IMR-90 (cell line): ENCODE measurements around the gene C11orf71. TPM values are rescaled to one million over a fixed set of nuclear protein-coding genes. Genes with fewer than 3 reads are reported as not detected.

Experiments used
- ATAC-seq: fragments of 200-7000 bp; cut with Tn5 transposase; 2 replicates; pipeline ENCODE4 v1.9.1; 2020; ENCODE audit warnings: low read depth, mild to moderate bottlenecking, moderate library complexity
- BruUV-seq: library from RNA; stranded (reverse); fragments of 400-500 nt; replicated peaks from 2 replicates; lab custom pipeline; 2021; lab: Mats Ljungman, UMichigan
- CTCF ChIA-PET: fragments of 300-600 bp; formaldehyde crosslinking; extraction: SDS; loops from one replicate; lab custom pipeline; 2021; ENCODE audit warnings: antibody characterized with exemption; lab: Yijun Ruan, JAX
- POLR2A ChIA-PET: fragments of 300-600 bp; sonication (Branson Sonifier 250); formaldehyde crosslinking; loops from one replicate; lab custom pipeline; 2022; ENCODE audit warnings: antibody characterized with exemption; ENCODE audit not compliant: unreplicated experiment; lab: Charles Lee
- DNase-seq: peaks from one replicate; pipeline ENCODE4 v3.0.0; 2013
- H2AFZ ChIP-seq: replicated peaks from 2 replicates; pipeline ENCODE3; 2013; ENCODE audit warnings: low read length, mild to moderate bottlenecking; ENCODE audit not compliant: poor library complexity
- H2AK5ac ChIP-seq: 2 replicates; pipeline ENCODE4 v1.6.1; 2013; ENCODE audit warnings: low read depth, low read length, inconsistent platforms
- H2AK9ac ChIP-seq: replicated peaks from 2 replicates; pipeline ENCODE3; 2013; ENCODE audit warnings: mild to moderate bottlenecking, low read depth, low read length, moderate library complexity; ENCODE audit not compliant: poor library complexity
- H2BK120ac ChIP-seq: 2 replicates; pipeline ENCODE4 v1.6.1; 2013; ENCODE audit warnings: low read depth, low read length, inconsistent platforms
- H2BK15ac ChIP-seq: 3 replicates; pipeline ENCODE4 v1.6.1; 2013; ENCODE audit warnings: low read depth, low read length, inconsistent platforms
- H2BK20ac ChIP-seq: 2 replicates; pipeline ENCODE4 v1.6.1; 2013; ENCODE audit warnings: low read depth, mild to moderate bottlenecking, inconsistent platforms, low read length, moderate library complexity
- H2BK5ac ChIP-seq: 2 replicates; pipeline ENCODE4 v1.6.1; 2013; ENCODE audit warnings: mild to moderate bottlenecking, low read depth, low read length, inconsistent platforms; ENCODE audit not compliant: poor library complexity, severe bottlenecking
- H3K14ac ChIP-seq: replicated peaks from 2 replicates; pipeline ENCODE4 v1.6.1; 2013; ENCODE audit warnings: low read depth, low read length, inconsistent platforms
- H3K18ac ChIP-seq: 2 replicates; pipeline ENCODE4 v1.6.1; 2013; ENCODE audit warnings: low read depth, low read length, control low read depth
- H3K23ac ChIP-seq: 2 replicates; pipeline ENCODE4 v1.6.1; 2013; ENCODE audit warnings: low read depth, low read length, inconsistent platforms
- H3K27ac ChIP-seq: 2 replicates; pipeline ENCODE4 v1.5.1; 2013; ENCODE audit warnings: mild to moderate bottlenecking, control low read depth, low read length; ENCODE audit not compliant: insufficient read depth
- H3K27me3 ChIP-seq: 2 replicates; pipeline ENCODE4 v1.6.1; 2013; ENCODE audit warnings: low read length; ENCODE audit not compliant: control insufficient read depth, insufficient read depth
- H3K36me3 ChIP-seq: 2 replicates; pipeline ENCODE4 v1.6.1; 2013; ENCODE audit warnings: low read length, mixed read lengths; ENCODE audit not compliant: control insufficient read depth, insufficient read depth
- H3K4ac ChIP-seq: 2 replicates; pipeline ENCODE4 v1.6.1; 2013; ENCODE audit warnings: low read depth, low read length, inconsistent platforms
- H3K4me1 ChIP-seq: 2 replicates; pipeline ENCODE4 v1.6.1; 2013; ENCODE audit warnings: low read length, mixed read lengths; ENCODE audit not compliant: control insufficient read depth, insufficient read depth
- H3K4me2 ChIP-seq: 2 replicates; pipeline ENCODE4 v1.6.1; 2013; ENCODE audit warnings: low read depth, mild to moderate bottlenecking, control low read depth, low read length, moderate library complexity
- H3K4me3 ChIP-seq: 2 replicates; pipeline ENCODE4 v1.5.1; 2013; ENCODE audit warnings: low read depth, mild to moderate bottlenecking, control low read depth, low read length, moderate library complexity; ENCODE audit not compliant: insufficient read depth
- H3K56ac ChIP-seq: 2 replicates; pipeline ENCODE4 v1.6.1; 2013; ENCODE audit warnings: low read length, inconsistent platforms; ENCODE audit not compliant: insufficient read depth; ENCODE audit errors: extremely low read depth
- H3K79me1 ChIP-seq, 2 experiments: 2 replicates each; pipeline ENCODE4 v1.6.1; 2013; ENCODE audit warnings: low read length in 2 of 2, inconsistent platforms in 1 of 2, low read depth in 1 of 2
- H3K9ac ChIP-seq: 2 replicates; pipeline ENCODE4 v1.6.1; 2013; ENCODE audit warnings: low read depth, low read length, control low read depth
- H3K9me1 ChIP-seq: 2 replicates; pipeline ENCODE4 v1.6.1; 2013; ENCODE audit warnings: low read length, inconsistent platforms; ENCODE audit not compliant: insufficient read depth
- H3K9me3 ChIP-seq: 2 replicates; pipeline ENCODE4 v1.6.1; 2013; ENCODE audit warnings: low read length; ENCODE audit not compliant: control insufficient read depth, insufficient read depth
- H4K20me1 ChIP-seq: 2 replicates; pipeline ENCODE4 v1.6.1; 2013; ENCODE audit warnings: low read length, inconsistent platforms; ENCODE audit not compliant: insufficient read depth
- H4K5ac ChIP-seq: 2 replicates; pipeline ENCODE4 v1.6.1; 2013; ENCODE audit warnings: mild to moderate bottlenecking, low read depth, low read length, control low read depth
- H4K8ac ChIP-seq, 2 experiments: 2 replicates each; pipeline ENCODE4 v1.6.1; 2013; ENCODE audit warnings: low read depth in 2 of 2, low read length in 2 of 2, control low read depth in 1 of 2, inconsistent platforms in 1 of 2
- H4K91ac ChIP-seq: 2 replicates; pipeline ENCODE4 v1.6.1; 2013; ENCODE audit warnings: low read depth, low read length, inconsistent platforms; ENCODE audit not compliant: insufficient read depth
- BHLHE40 ChIP-seq: fragments of 150-350 bp; IDR thresholded peaks from 2 replicates; pipeline ENCODE4 v1.6.1; 2016; ENCODE audit warnings: mild to moderate bottlenecking, low read depth, low read length
- FOS ChIP-seq: fragments of 150-350 bp; IDR thresholded peaks from 2 replicates; pipeline ENCODE4 v1.6.1; 2016; ENCODE audit warnings: low read depth, low read length
- NFE2L2 ChIP-seq: fragments of 150-350 bp; IDR thresholded peaks from 2 replicates; pipeline ENCODE4 v1.6.1; 2016; ENCODE audit warnings: low read depth, mild to moderate bottlenecking, low read length
- SMC3 ChIP-seq: fragments of 150-350 bp; IDR thresholded peaks from 2 replicates; pipeline ENCODE4 v1.6.1; 2016; ENCODE audit warnings: low read depth, mild to moderate bottlenecking, antibody characterized with exemption, low read length, moderate library complexity
- WGBS, 2 experiments: methylation state at CpG; one replicate each; pipeline versions ENCODE4 v1.1.5 to v1.1.7; 2013; ENCODE audit warnings: missing lambda C conversion rate in 2 of 2; ENCODE audit not compliant: insufficient read length in 1 of 2; ENCODE audit errors: extremely low coverage in 2 of 2; 5-methylcytosine and 5-hydroxymethylcytosine counted together
- dilution Hi-C: fragments of 300-500 bp; cut with HindIII; formaldehyde crosslinking; loops from one replicate; pipeline ENCODE4 v1.14.3; 2018; ENCODE audit warnings: low sequenced_read_pairs; ENCODE audit not compliant: unreplicated experiment
- in situ Hi-C: fragments of 300-500 bp; cut with MboI; formaldehyde crosslinking; loops from 3 replicates; pipeline ENCODE4 v1.14.3; 2019; ENCODE audit warnings: low sequenced_read_pairs, inconsistent platforms, mixed read lengths
- intact Hi-C: fragments of 100-400 bp; cut with micrococcal nuclease; formaldehyde crosslinking; loops from 2 replicates; pipeline ENCODE4 v1.10.0; 2022
- polyA plus RNA-seq, 3 experiments: library from polyadenylated mRNA; depleted of rRNA; stranded (reverse); fragments of >200 nt; gene quantifications; 2 replicates each; pipeline ENCODE4 v1.2.3, GENCODE V29; 2012; ENCODE audit warnings: low replicate concordance in 1 of 3
- total RNA-seq: library from RNA; depleted of rRNA; stranded (reverse); fragments of >200 nt; gene quantifications from 2 replicates; pipeline ENCODE4 v1.2.3, GENCODE V29; 2012

Gene C11orf71
- total and polyA plus RNA-seq, 2 of the 4 experiments (the other 2 are of a cell fraction), result 2.3 to 3.7 TPM

- CTCF ChIA-PET, result interaction anchor here (0.5 to 1.2 kb wide), 2 partner anchors 101 to 118 kb away, joined by 3 to 4 read pairs; no protein-coding TSS in a partner anchor
- intact Hi-C loops, result loop anchor here (2.0 kb wide), 1 partner anchor 93 kb away; no protein-coding TSS in a partner anchor
- H4K20me1 ChIP-seq, result peaks cover 8% of the 10 kb centered on the region
Observed at GRCh38 chr11:114441921-114442320, 41.6 kb upstream of the C11orf71 start.

More at GRCh38 chr11:114441921-114442320, 41.6 kb upstream of the C11orf71 start:
- H3K56ac ChIP-seq, result no peak overlapping the region
- H3K9me1 ChIP-seq, result peaks cover 8% of the 10 kb centered on the region; the same call in 1 of the 2 replicates
- H2BK120ac ChIP-seq, result no peak overlapping the region
- peaks cover 15 to 52% of the 10 kb centered on the region in 2 experiments; a peak in 3 of 4 replicates for H3K79me1 ChIP-seq
- no peak overlapping the region for H2AK5ac ChIP-seq
- H2AFZ ChIP-seq, result no peak overlapping the region
- no peak overlapping the region for H3K14ac ChIP-seq
- TF ChIP-seq BHLHE40, result no peak
- no peak for TF ChIP-seq NFE2L2
- TF ChIP-seq SMC3, result no peak
- TF ChIP-seq FOS, result no peak
- no peak overlapping the region for H3K9ac ChIP-seq
- H3K4me3 ChIP-seq, result no peak overlapping the region
- POLR2A ChIA-PET, result no interaction called here
- H3K4ac ChIP-seq, result no peak overlapping the region
- H3K36me3 ChIP-seq, result peaks cover 6% of the 10 kb centered on the region
- H2AK9ac ChIP-seq, result no peak overlapping the region
- H2BK20ac ChIP-seq, result no peak overlapping the region
- H3K27me3 ChIP-seq, result no peaks in the 10 kb centered on the region
- H3K23ac ChIP-seq, result no peak overlapping the region
- H4K91ac ChIP-seq, result no peak overlapping the region
- WGBS, 2 experiments, result no CpG with 5 or more reads among the region's 2 CpGs
- no peak overlapping the region for H2BK15ac ChIP-seq
- no peak overlapping the region for H3K4me2 ChIP-seq
- no peak overlapping the region for H4K8ac ChIP-seq
- no peak overlapping the region for H3K27ac ChIP-seq
- no peaks in the 10 kb centered on the region for H3K9me3 ChIP-seq
- no peak for DNase-seq
- ATAC-seq, result no peak
- no TSS peak for BruUV-seq
- in situ Hi-C loops, result loop anchor here (10.0 kb wide), 1 partner anchor 87 kb away; no protein-coding TSS in a partner anchor
- H3K4me1 ChIP-seq, result peaks cover 8% of the 10 kb centered on the region
- dilution Hi-C loops, result no loop called here
- H3K18ac ChIP-seq, result no peak overlapping the region
- H2BK5ac ChIP-seq, result no peak overlapping the region
- no peak overlapping the region for H4K5ac ChIP-seq
